Inflammatory macrophage treated with lipopolysaccharide for 4 hours (primary cell): ENCODE measurements around the gene ITPR2.
A peak's percentile ranks its signal among the peaks of the same experiment; 100 is the strongest.

ENCODE experiments used
- DNase-seq: peaks from one replicate; pipeline ENCODE4 v3.0.0-alpha.2; 2020

Gene ITPR2

DNA sequence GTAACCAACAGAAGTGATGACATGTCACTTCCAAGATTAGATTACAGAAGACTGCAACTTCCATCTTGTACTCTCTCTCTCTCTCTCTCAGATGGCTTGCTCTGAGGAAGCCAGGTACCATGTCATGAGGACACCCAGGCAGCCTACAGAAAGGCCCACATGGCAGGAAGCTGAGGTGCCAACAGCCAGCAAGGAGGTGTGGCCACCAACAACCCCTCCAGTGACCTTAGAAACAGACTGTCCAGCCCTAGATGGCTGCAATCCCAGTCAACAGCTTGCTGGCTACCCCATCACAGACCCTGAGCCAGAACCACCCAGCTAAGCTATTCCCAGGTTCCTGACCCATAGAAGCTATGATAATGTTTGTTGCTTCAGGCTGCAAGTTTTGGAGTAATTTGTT, 178.4 kb downstream of the ITPR2 start:
- no peak for DNase-seq

DNA sequence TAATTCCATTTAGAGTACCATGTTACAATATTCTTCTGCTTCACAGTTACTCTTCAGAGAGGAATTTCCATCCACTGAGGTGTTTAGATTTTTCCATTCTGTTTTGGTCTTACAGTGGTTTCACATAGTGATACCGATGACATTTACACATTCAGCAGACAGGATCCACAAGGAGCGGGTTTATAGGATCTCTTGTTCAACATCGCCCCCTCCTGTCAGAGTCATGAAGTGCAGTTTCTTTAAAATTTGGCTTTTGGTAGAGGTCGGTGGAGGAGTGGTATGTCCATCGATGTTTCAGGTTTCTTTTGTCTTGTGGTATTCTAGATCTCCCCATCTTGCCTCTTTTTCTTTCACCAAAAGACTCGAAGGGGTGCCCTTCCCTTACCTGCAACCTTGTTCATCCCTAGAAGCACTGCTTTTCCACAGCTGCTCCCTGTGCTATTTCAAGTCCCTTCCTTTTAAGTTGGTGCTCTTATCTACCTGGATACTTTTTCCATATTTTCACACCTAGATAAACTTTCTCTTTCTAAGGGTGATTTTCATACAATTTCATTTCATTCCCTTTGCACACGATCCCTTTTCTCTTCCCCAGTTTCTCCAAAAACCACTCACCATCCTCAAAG, 181.3 kb downstream of the ITPR2 start:
- peak; percentile 55 for DNase-seq

DNA sequence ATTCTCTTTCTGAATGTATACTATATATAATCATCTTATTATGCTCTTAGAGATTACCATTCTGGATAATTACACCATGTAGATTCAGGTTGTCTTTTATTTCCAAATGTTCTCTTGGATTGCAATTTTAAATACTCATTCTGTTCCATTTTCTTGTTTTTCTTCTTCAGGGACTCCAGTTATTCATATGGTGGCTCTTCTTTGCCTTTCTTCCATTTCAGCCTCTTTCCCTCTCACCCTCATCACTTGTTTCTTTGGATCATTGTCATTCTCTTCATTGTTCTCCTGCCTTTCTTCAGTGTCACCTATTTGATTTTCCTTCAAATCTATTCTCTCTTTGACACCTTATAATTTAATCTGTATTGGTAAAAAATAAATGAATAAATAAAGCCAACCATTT, 182.0 kb downstream of the ITPR2 start:
- DNase-seq: no peak

DNA sequence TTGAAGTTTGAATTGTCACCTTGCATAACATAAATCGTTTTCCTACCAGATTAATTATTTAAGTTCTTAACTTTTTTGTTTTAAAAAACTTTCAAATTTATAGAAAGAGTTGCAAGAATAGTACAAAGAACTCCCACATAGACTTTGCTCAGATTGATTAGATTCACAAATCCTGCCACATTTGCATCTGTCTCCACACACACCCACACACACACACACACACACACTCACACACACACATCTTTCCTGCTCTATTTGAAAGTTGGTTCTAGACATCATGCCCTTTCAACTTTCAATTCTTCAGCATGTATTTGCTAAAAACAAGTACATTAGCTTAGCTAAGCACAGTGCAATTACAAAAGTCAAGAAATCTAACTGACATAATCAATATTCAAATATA, 184.0 kb downstream of the ITPR2 start:
- no peak for DNase-seq

DNA sequence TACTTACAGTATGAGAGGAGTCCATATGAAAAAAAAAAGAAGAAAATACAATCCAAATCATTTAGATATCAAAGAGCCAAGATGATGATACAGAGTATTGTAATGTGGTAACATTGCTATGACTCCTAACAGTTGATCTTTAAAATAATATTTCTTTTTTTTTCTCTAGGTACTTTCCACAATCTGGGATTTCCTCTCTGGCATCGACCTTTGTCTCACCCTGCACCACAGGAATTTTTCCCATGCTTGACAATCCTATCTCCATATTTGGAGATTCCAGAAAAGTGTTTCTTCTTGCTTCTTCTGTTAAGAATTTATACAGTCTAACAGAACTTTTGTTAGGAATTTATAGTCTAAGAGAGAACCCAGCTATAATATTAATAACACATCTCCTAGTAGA, 184.4 kb downstream of the ITPR2 start:
- DNase-seq: no peak

DNA sequence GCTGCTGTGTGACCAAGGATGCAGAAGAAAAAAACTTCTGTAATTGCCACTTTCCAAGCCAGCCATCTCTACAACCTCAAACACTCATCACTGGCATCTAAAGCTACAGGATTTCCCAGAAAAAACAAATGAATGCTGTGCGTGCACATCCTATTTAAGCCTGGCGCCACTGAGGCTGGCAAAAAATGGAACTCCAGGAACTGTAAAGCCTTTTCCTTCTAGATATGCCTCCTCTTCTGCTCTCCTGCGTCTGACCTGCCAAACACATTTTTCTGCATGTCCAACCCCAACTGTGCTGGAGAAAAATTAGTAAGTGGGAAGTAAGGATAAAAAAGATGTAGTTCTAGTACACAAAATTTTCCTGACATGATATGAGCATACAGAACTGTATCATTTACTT, 184.9 kb downstream of the ITPR2 start:
- no peak for DNase-seq

DNA sequence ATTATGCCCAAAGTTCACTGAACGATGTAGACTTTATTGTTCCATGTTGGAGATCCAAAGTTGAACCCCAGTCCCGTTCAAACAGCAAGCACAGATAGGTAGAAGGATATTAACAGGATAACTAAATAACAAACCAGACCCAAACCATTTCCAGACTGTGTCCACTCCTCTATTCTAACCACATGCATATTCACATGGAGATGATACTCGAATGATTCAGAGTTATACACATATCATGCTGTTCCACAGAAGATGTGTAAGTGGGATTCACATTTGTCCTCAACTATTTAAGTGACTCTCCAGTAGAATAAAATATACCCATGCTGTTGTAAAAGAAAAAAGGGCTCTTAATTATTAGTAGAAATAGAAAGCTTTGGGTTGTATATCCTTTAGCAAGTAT, 185.9 kb downstream of the ITPR2 start:
- no peak for DNase-seq

DNA sequence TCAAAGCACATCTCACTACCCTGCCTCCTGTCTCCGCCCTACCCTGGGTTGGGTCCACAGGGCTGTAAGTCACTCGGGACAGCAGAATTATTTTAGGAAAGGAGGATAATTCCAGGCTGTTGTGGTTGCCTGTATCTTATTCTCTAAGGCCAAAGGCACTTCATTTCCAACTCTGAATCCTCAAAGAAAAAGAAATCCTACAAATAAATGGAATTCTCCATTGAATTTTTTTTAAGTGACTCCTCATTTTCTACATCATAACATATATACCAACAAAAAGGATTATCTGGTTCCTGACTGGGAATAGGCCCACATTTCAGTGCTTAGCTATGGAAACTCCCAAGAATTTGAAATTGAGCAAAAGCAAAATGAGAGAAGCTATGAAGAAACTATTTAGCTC, 186.4 kb downstream of the ITPR2 start:
- no peak for DNase-seq

DNA sequence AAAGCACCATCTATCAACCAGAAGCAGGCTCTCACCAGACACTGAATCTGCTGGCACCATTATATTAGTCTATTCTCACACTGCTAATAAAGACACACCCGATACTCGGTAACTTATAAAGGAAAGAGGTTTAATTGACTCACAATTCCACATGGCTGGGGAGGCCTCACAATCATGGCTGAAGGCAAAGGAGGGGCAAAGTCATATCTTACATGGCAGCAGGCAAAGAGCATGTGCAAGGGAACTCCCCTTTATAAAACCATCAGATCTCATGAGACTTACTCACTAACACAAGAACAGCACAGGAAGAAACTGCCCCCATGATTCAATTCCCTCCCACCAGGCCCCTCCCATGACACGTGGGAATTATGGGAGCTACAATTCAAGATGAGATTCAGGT, 188.6 kb downstream of the ITPR2 start:
- DNase-seq: peak; percentile 12

DNA sequence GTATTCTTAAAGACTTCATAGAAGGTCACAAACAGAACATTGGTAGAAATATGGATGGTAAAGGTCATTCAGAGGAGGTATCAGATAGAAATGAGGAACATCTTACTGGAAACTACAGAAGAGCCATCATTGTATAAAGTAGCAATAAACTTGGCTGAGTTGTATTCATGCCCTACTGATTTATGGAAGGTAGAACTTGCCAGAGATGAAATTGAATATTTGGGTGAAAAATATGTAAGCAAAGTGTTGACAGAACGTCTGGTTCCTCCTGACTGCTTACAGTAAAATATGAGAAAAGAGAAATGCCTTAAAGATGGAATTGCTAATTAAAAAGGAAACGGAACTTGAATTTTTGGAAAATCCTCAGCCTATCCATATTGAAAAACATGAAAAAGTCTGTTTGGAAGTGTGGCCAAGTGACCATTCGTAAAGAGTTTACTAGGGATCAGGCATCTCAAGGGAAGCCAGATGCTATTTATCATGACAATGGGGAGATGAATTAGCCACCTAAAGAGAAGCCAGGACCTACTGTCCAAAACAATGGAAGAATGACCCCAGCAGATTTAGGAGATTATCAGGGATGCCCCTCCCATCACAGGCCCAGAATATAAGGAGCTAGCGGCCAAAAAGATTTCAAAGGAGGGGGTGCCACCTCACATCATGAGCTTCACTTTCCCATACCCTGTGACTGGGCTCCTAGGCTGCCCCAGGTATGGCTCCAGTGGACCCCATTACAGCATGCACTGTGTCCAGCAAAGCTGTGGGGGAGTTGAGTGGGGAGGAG, 189.3 kb downstream of the ITPR2 start:
- no peak for DNase-seq

DNA sequence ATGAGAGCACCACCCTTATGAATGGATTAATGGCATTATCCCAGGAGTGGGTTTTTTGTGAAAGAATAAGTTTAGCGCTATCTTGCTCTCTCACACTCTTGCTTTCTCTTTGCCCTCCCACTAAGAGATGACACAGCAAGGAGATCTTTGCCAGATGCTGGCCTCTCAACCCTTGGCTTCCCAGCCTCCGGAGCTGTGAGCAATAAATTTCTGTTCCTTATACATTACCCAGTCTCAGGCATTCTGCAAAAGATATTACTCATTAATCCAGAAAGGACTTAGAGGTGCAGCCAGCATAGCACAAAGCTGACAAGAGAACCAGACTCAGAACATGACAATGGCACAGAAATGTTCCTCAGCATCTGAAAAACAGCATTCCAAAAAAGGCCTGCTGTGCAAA, 190.6 kb downstream of the ITPR2 start:
- no peak for DNase-seq

DNA sequence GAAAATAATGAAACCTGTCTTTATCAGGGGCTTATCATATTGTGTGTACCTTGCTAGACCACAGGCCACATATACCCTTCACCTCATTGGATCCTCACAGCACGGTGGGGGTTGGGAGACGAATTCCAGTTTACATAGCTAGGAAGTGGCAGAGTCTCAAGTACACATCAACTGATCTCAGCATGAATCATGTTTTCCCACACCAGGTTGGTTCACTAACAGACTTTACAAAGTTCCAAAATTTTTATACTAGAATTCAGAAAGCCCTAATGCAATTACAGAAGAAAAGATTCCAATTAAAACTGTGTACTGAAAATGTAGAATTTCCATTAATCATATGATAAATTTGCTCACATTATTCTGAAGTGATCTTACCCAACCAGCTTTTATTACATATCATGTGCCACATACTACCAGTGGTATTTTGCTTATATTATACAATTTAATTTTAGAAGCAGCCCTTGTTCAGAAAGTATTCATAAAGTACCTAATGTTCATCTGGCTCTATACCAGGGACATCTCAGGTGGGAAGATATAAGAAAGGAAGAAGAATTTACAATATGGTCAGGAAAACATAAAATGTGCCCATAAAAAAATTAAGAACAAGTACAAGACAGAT, 196.2 kb downstream of the ITPR2 start:
- no peak for DNase-seq

DNA sequence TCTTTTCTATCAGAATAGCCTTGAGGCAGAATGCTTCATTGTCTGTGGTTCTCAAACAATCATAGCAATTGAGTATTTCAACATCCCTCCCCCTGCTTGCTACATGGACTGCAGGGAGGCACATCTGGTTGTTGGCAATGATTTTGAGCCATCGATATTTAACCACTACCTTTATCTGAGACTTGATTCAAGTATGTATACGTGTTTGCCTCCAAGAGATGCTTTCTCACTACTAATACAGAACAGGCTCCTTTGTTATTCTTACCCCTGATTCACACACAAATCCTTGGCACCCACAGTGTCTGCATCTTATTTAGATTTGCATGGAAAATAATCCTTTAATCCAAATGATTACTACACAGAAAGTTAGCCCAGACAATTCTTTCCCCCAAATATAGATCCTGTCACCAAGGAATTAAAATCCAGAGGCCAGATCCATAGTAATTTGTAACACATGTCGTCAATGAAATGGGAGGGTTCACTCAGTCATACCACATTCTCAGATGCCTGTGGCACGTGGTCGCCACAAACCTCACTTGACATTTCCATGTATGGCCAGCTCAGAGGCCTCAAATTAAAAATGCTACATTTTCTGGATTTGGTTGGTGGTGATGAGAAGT, 199.3 kb downstream of the ITPR2 start:
- no peak for DNase-seq

DNA sequence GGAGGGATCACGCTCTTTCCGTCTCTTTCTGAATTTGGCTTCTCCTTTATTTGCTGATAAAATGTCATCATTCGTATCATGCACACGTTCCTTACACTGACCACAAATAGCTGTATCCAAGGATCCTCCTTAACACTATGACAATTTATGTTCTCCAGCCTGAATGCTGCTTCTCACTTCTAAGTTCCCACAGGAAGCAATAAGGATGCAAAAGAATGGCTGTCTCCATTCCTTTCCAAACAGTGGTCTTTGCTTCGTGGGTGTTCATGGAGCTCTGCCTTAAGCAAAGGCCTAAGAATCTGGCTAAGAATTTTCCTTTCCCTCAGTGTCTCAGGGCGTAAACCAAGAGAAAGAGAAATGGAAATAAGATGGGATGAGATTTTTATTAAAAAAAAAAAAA, 200.2 kb downstream of the ITPR2 start:
- DNase-seq: no peak

DNA sequence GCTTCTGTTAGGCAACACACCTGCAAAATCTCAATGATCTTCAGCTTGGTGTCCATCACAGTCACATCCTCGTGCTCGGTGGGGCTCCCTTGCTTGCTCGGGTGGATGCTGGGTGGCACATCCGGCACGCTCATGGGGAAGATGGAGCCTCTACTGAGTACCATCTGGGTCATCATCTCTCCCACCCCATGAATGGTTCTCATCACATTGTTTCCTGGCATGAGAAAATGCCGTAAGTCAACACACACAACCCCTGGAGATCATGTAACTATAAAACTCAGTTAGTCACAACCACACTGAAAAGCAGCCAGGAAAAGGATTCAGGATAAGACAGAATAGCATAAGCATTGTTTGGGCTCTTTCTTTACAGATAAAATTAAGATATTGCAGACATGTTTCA, 201.1 kb downstream of the ITPR2 start:
- no peak for DNase-seq

DNA sequence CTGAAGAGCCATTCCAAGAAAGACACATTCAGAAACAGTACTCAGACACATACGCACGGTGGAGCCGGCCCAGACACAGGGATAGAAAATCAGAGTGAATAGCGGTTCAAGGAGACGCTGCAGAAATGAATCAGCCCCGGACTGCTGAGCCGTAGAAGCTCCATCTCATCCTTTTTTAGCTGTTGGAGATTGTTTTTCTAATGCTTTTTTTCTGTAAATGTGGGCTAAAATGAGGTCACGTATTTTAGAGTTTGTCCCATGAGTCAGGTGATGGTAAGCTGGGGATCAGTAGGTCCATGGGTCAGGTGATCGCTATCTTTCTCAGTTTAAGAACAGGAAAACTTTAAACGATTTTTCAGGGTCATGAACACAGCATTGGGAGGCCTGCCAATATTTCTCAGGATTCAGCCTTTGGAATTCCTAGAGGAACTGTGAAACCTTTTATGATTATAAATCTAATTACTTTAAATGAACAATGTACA, 202.4 kb downstream of the ITPR2 start:
- no peak for DNase-seq

DNA sequence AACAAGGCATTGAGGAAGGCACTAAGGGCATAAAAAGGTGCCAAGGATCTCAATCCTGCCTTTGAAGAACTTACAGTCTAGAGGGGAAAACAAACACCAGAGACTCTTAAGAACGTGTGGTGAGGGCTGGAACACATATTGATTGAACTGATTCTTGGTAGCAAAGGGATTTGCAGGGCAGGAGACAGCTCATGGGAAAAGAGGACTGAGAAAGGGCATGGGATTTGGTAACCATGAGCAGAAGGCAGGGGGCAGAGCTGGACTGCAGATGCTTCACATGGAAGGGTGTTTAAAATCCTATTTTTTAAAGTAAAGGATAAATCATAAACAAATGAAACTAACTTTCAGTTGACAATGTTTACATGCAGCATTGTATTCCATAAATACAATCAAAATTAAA, 203.1 kb downstream of the ITPR2 start:
- DNase-seq: no peak

DNA sequence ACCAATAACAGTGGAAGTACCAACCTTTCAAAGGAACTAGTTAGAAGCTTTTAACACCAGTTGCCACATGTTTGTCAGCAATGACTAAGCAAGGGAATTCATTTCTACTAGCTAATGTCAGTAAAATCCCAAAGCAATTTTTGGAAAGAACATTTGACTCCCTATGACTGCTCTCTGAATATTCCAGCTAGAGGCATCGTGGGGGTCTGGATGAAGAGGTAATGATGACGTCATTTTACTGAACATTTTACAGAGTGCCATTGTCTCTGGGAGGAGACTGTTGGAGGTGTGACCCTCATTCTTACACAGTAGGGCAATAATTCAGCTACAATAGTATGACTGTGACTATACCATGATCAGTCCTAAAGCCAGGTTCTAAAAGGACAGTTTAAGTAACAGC, 204.8 kb downstream of the ITPR2 start:
- DNase-seq: no peak

DNA sequence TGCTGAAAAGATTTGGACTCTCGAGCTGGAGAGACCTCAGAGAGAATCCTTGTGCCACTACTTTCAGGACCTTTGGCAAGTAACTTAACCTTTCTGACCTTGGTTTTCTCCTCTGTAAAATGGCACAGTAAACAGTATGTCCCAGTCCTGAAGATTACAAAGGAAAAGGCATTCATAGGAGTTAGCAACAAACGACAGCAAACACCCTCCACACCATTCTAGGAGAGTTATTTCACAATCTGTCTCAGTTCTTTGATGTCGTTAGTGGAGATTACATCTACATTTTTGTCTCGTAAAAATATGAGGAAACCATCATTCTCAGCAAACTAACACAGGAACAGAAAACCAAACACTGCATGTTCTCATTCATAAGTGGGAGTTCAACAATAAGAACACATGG, 205.7 kb downstream of the ITPR2 start:
- no peak for DNase-seq

DNA sequence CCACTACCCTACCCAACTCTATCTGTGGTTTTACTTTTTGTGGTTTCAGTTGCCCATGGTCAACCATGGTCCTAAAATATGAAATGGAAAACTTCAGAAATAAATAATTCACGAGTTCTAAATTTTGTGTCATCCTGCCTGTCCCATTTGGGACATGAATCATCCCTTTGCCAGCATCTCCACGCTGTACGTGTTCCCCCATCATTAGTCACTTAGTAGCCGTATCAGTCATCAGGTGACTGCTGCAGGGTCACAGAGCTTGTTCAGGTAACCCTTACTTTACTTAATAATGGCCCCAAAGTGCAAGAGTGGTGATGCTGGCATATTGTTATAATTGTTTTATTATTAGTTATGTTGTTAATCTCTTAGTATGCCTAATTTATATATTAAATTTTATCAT, 209.9 kb downstream of the ITPR2 start:
- DNase-seq: no peak

DNA sequence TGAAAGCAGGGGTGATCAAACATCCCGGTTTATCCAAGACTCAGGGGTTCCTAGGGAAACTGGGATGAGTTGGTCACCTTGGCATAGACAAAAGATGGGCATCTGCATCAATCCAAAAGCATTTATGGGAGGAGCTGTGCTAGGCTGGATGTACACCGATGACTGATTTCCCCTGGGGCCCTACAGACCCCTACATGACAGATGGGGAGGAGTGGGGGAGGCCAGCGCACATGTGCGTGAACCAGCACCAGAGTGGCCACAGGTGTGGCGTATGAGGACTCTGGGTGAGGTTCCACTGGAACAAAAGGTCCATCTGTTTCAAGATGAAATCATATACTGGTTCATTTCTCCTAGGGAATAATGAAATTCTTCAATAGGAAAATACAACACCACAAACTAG, 210.4 kb downstream of the ITPR2 start:
- DNase-seq: no peak

DNA sequence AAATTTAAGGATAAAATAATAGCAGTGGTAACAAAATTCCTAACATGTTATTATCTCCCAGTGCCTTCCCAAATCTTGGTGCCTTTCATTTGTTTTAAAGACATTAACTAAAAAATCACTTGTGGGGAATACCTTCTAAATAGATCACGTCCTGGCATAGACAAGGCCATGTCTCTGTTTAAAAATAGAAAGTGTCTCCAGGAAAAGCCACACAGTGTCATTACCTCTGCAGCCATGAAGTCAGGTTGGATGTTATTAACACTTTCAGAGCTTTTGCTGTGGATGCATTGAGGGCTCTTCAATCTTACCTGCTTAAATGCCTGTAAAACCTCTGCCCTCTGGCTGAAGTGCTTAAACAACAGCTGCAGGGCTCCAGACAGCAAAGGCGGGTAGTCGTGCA, 211.1 kb downstream of the ITPR2 start:
- no peak for DNase-seq

DNA sequence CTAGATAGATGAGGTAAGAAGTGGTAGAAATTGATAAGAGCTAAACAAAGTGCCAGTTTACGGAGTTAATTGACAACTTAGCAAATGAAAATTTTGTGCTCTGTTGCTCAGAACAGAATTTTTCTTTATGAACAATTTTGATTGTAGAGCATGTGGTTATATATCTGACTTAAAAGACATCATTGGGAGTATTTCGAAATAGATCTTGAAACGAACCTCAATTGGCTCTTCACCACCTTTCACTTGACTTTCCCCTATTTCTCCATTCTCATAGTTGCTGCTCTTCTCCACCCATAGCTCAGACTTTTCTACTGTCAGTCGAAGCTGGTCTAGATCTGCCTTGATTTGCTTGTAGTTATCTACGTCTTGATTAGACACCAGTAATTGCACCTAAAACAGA, 212.1 kb downstream of the ITPR2 start:
- DNase-seq: no peak

DNA sequence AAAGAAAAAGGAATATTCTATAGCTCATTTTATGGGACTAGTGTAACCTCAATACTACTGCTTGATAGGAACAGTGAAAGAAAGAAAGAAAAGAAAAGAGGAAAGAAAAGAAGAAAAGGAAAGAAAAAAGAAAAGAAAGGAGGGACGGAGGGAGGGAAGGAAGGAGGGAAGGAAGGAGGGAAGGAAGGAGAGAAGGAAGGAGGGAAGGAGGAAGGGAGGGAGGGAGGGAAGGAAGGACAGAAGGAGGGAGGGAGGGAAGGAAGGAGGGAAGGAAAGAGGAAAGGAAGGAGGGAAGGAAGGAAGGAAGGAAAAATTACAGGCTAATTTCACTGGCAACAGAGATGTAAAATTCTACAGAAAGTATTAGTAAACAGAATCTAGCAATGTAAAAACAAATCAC, 215.5 kb downstream of the ITPR2 start:
- DNase-seq: no peak
